GM10266 (cell line): ENCODE results near the gene EIF2B2.
A peak's percentile ranks its signal among the peaks of the same experiment; 100 is the strongest.

Experiments
- DNase-seq: peaks from one replicate; pipeline ENCODE4 v3.0.0; 2012; ENCODE audit errors: extremely low spot score
- CTCF ChIP-seq: IDR thresholded peaks from 2 replicates; pipeline ENCODE4 v1.5.1; 2012; ENCODE audit warnings: mild to moderate bottlenecking, low read depth; ENCODE audit not compliant: control insufficient read depth, insufficient read depth; ENCODE audit errors: missing control alignments

Gene EIF2B2

GRCh38 chr14:75048101-75048500 is 45.4 kb downstream of the EIF2B2 start:
- no peak for DNase-seq

GRCh38 chr14:75049136-75049535 is 46.4 kb downstream of the EIF2B2 start:
- DNase-seq = no peak

More at GRCh38 chr14:75048101-75048500, 45.4 kb downstream of the EIF2B2 start:
- TF ChIP-seq CTCF = no peak

GRCh38 chr14:75049731-75050201 is 47.0 kb downstream of the EIF2B2 start:
- no peak for TF ChIP-seq CTCF
- no peak for DNase-seq

More at GRCh38 chr14:75049136-75049535, 46.4 kb downstream of the EIF2B2 start:
- no peak for TF ChIP-seq CTCF

GRCh38 chr14:75050852-75051555 is 48.3 kb downstream of the EIF2B2 start, which contains the start of gene MLH3:
Gene MLH3 (minus strand): TSS chr14:75051467. CDS start chr14:75049655, 1,812 bp downstream.
- peak; percentile 89 for DNase-seq
- no peak for TF ChIP-seq CTCF

DNA sequence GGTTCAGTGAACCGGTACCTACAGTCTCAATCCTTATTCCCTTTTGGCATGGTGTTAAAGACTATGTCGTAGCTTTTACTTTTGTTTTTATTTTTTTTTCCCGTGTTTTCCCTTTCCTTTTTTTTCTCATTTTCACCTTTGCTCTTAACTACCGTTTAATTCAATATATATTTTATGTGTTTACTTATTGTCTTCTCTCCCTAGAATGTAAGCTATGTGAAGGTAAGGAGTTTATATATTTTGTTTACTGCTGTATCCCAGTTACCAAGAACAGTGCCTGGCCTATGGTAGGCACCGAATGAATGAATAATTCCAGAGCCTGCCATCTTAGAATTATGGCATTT is 48.8 kb downstream of the EIF2B2 start:
- TF ChIP-seq CTCF = no peak
- no peak for DNase-seq

GRCh38 chr14:75053396-75054291 is 50.9 kb downstream of the EIF2B2 start:
- no peak for TF ChIP-seq CTCF
- DNase-seq = no peak
